ENCODE results near the gene SLX9.
"Not testable (repeated sequence)": the region's sequence is repeated elsewhere in the genome, so short reads cannot be mapped to it uniquely, and the experiment has no call there.

Gene SLX9

GRCh38 chr21:44914176-44914874 lies 25.5 kb upstream of the SLX9 start:
- DNase-seq (ENCODE audit: low read depth in 2 of 3, low spot score in 2 of 3): peak in 1 of 3 experiments; percentile 58

GRCh38 chr21:44916965-44917364 lies 22.9 kb upstream of the SLX9 start:
- no peak for DNase-seq (ENCODE audit: low read depth in 2 of 3, low spot score in 2 of 3)

DNA sequence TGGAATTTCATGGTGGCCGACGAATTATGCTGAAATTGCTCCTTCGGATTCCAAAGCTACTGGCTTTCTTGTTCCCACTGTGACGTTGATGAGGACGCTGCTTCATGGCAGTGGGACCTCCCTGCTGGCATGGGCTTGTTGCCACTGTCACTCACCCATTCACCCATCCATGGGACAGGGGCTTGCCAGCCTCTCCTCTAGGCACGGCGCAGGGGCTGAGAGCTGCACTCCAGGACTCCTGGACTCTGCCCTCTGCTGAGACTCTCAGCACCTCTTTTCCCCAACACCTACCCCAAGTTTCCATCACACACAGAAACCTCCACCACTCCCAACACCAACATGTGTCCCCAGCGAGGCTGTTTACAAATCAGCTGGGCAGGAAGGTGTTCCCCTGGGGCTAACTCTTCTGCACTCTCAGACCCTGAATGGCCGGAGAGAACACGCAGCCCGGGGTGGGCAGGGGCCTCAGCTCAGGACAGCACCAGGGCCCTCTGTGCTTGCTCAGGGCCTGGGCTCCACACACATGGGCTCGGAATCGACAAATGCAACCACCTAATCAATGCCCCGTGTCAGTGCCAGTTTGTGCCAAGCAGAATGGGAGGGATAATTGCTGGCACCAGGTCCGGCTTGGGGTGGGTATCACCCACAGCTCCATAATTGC lies 22.3 kb upstream of the SLX9 start:
- DNase-seq (ENCODE audit: low read depth in 2 of 3, low spot score in 2 of 3): no peak

GRCh38 chr21:44918107-44918470 lies 21.7 kb upstream of the SLX9 start:
- no peak for DNase-seq (ENCODE audit: low read depth in 2 of 3, low spot score in 2 of 3)

DNA sequence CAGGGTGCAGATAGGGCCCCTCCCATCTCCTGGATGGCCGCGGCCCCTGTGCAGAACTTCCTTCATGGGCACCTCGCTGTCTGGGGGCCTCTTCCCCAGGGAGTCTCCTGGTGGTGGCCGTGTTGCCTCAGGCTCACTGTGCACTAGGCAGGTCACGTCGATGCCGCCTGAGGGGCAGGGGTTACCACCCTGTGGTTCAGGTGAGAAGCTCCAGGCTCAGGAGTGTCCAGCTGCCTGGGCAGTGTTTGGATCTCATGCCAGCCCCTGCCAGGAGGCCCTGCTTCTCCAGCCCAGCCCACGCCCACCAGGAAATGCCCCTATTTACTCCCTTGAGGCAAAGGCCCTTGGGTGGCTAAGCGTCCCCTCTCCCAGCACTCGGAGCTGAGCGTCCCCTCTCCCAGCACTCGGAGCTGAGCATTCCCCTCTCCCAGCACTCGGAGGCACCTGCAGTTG lies 21.2 kb upstream of the SLX9 start:
- DNase-seq (ENCODE audit: low read depth in 2 of 3, low spot score in 2 of 3): no peak

DNA sequence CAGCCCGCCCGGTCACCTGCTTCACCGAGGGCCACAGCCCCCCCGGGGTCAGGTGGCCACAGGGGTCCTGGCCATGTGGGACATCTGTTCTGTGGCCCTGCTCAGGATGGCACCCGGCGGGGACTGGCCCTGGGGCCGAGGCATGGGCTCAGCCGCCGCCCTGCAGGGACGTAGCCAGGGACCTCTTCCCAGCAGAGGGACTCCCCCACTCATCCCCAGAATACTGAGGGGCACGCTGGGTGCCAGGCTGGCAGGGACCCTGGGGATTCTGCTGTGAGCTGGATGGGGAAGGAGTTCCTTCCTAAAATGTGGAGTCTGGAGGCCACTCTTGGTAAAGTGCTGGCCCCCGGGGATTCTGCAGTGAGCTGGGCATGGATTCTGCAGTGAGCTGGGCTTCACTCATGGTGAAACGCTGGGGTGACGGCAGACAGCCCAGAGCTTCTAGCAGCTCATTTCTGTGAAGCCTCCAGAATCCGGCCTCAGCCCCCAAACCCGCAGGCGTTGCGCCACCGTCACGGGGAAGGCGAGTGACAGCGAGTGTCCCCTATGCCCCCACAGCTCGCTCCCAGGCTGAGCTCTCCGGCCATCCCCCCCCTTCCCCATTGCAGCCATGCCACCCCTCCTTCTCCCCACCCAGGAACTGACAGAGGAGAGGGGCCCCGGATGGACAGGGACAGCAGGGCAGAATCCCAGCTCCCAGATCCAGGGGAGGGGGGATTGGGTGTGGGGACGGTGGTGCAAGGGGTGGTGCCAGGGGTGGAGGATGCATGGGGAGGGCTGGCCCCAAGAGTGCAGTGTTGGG lies 20.5 kb upstream of the SLX9 start:
- no peak for DNase-seq (ENCODE audit: low read depth in 2 of 3, low spot score in 2 of 3)

- DNase-seq (ENCODE audit: low read depth in 2 of 3, low spot score in 2 of 3): no peak
Observed at GRCh38 chr21:44919913-44920693, 19.7 kb upstream of the SLX9 start.

DNA sequence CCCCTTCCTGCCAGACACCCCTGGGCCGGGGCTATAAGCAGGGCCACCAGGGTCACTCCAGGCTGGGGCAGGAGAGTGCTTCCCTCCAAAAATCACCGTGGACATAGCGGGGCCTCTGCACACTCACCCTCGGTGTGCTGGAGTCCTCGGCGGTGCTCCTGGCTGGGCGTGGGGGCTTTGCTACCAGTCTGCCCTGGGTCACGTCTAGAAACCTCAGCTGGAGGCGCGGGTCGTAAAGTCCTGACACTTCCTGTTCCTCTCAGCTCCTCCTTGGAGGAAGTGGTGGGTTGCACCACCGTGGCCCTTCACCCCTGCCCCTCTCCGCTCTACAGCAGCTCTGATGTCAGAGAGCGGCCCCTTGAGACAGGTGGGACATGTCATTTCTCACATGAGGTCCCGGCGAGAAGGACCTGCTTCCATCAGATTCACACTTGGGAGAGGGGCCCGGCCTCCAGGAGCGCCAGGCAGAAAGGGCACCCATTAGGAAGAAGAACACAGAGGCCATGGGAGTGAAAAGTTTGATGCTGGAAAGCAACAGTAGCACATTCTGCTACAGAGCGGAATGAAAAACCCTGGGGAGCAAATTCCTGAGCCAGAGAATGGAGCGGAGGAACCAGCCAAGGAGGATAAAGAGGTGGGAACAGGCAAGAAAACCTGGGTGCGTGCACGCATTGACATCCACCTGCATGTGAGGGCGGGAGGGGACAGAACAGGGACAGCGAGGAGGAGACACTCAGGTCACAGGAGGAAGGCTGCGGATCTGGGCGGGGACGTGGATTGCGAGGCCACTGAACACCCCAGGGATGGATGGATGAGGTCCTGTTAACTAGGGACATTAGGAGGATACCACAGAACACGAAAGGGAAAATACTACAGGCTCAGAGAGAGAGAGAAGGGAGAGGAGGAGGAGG lies 18.9 kb upstream of the SLX9 start, which contains the start of gene ITGB2:
TSS of gene ITGB2 (minus strand) at position 206 of the 911 bp plus-strand sequence. CDS start 10,117 bp downstream, outside the sequence.
- peak in 1 of 3 experiments; percentile 51 for DNase-seq (ENCODE audit: low read depth in 2 of 3, low spot score in 2 of 3)

GRCh38 chr21:44921928-44922327 lies 17.9 kb upstream of the SLX9 start:
- DNase-seq (ENCODE audit: low read depth in 2 of 3, low spot score in 2 of 3): no peak

GRCh38 chr21:44923480-44924084 lies 16.2 kb upstream of the SLX9 start:
- DNase-seq (ENCODE audit: low read depth in 2 of 3, low spot score in 2 of 3): no peak

GRCh38 chr21:44924606-44925377 lies 15.0 kb upstream of the SLX9 start:
- no peak for DNase-seq (ENCODE audit: low read depth in 2 of 3, low spot score in 2 of 3)

DNA sequence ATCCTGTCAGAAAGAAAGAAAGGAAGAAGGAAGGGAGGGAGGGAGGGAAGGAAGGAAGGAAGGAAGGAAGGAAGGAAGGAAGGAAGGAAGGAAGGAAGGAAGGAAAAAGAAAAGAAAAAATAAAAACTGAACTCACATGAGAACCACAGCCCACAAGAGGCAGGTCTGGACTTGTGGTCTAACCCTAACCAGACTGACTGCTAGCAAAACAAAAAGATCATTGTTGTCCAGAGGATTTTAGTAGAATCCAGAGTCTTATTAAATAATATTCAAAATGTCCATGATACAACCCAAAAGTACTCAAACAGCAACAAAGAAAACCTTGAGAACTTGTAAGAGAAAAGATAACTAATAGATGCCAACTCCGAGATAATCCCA lies 14.5 kb upstream of the SLX9 start:
- no peak for DNase-seq (ENCODE audit: low read depth in 2 of 3, low spot score in 2 of 3)

- DNase-seq (ENCODE audit: low read depth in 2 of 3, low spot score in 2 of 3): no peak
Observed at GRCh38 chr21:44926331-44927101, 13.3 kb upstream of the SLX9 start.

DNA sequence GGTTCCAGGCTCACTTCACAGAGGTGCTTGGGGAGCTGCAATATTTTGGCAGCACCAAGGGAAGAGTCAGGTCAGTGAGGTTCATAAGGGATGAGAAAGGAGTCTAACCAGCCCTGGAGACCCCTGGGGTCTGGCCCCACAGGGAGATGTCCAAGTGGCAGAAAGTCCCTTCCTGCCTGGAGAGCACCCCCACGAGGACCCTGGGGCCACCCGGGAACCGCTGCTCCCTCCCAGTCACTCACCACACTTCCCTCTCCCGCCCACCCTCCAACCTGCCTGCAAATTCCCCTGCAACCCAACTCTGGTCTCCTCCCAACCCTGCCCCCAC lies 12.6 kb upstream of the SLX9 start:
- no peak for DNase-seq (ENCODE audit: low read depth in 2 of 3, low spot score in 2 of 3)

GRCh38 chr21:44927587-44928461 lies 12.0 kb upstream of the SLX9 start:
- DNase-seq (ENCODE audit: low read depth in 2 of 3, low spot score in 2 of 3): peak in 2 of 3 experiments; percentile 75 to 81

GRCh38 chr21:44928500-44929241 lies 11.2 kb upstream of the SLX9 start:
- not testable (repeated sequence) for DNase-seq (ENCODE audit: low read depth in 2 of 3, low spot score in 2 of 3)
